HG03045 (cell line): Measurements from ENCODE around the gene PXN.
"Not testable (repeated sequence)": the region's sequence is repeated elsewhere in the genome, so short reads cannot be mapped to it uniquely, and the experiment has no call there.

Experiments used
- ATAC-seq: cut with Tn5 transposase; IDR thresholded peaks from one replicate; pipeline ENCODE4 v1.9.1; 2021; ENCODE audit warnings: mild to moderate bottlenecking, moderate library complexity; ENCODE audit not compliant: unreplicated experiment

Gene PXN

DNA sequence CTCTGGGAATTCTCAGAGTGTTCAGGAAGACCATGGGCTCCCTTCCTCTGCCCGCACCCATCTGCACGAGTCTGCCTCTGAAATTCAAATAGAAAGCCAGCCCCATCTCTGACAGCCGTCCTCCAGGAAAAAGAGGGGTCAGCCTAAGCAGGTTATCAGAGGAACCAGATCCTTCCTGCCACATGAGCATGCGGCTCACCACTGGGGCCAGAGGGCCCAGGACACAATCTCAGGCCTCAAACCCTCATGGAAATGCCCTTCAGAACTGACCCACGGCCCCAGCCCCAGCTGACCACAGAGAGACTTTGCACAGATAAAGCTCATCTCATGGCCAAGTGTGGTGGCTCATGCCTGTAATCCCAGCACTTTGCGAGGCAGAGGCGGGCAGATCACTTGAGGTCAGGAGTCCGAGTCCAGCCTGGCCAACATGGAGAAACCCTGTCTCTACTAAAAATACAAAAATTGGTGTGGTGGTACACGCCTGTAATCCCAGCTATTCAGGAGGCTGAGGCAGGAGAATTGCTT, 23.2 kb downstream of the PXN start:
- ATAC-seq: no peak

DNA sequence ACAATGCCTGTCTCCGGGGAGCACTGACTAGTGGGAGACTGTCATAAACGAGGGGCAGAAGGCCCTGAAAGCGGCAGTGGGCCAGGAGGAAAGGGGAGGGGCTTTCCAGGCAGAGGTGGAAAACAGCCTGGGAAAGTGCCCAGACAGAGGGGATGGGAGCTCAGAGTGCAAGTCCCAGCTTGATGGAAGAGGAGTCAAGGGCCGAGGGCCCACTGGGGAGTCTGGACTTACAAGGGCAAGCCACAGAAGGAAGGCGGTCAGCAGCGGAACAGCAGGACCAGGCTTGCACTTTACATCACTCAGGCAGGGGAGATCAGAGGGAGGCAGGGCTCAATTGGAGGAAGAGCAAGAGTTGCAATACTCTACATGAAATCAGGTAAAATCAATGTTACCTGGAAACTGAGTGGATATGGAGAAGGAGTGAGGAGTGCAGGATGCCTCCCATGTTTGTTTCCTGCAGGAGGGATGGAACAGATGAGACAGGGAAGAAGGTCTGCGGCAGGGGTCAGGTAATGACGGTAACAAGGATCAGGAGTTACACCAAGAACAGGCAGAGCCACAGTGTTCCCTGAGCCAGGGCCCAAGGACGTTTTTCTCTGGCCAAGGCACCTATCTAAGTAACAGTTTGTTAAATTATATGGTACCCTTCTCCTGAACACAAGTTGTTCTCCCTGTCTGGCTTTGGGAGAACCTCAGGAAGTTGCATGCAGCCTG, 23.8 kb downstream of the PXN start:
- no peak for ATAC-seq

DNA sequence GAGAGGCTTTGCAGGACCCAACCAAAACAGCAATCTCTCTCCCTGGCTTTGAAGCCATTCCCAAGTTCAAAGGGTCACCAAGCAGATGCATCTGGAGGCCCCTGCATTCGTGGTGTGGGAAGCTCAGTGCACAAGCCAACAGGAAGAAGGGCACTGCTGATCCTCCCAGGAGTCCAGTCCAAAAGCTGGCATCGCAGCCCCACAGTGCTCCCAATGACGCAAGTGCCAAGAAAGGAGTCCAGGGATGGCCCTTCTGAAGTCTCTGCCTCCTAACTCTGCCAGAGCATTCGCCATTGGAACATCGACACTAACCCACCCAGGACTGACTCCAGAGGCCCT, 25.1 kb downstream of the PXN start:
- ATAC-seq: no peak

DNA sequence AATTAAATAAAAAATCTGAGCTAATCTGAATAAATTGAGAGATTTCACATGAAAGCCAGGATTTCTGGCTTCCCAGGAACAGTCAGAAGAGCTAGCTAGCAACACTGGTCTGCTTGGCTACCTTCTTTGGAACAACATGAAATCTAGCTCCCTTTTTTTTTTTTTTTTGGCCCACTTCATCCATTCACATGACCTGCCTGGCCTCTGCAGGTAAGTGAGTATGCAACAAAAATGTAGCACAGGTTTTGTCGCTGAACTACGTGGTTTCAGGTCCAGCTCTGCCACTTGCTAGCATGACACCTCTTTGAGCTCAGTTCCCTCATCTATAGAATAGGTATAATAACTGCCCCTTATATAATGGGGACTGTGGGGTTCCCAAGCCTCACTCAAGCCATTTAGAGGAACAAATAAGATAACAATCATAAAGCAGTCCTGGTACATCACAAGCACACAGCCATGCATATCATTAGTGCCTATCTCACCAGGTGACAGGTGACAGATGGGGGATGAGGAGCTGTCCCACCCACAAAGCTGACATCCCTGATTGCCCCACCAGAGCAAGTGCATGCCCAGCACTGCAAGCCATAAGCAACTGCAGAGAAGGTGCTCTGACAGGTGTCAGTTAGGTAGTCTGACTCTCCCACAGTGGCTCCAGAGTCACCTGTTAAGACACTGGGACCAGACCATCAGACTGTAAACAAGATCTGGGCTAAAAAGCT, 25.6 kb downstream of the PXN start:
- ATAC-seq: no peak

DNA sequence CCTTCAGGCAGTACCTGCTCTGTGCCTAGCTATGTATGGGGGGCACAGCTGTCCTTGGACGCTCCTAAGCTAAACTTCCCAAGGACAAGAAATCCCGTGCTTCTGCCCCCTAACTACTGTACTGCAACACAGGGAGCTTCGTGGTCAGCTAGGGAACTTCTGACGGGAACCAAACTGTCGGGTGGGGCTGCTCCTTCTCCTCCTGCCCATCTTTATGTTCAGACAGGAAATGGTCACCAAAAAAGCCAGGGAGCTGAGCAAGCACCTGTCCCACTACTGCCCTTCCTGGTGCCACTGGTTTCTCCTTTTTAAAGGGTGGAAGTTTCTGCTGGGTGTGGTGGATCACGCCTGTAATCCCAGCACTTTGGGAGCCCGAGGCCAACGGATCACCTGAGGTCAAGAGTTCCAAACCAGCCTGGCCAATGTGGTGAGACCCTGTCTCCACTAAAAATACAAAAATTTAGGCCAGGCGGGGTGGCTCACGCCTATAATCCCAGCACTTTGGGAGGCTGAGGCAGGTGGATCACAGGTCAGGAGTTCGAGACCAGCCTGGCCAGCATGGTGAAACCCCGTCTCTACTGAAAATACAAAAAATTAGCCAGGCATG, 26.6 kb downstream of the PXN start:
- no peak for ATAC-seq

DNA sequence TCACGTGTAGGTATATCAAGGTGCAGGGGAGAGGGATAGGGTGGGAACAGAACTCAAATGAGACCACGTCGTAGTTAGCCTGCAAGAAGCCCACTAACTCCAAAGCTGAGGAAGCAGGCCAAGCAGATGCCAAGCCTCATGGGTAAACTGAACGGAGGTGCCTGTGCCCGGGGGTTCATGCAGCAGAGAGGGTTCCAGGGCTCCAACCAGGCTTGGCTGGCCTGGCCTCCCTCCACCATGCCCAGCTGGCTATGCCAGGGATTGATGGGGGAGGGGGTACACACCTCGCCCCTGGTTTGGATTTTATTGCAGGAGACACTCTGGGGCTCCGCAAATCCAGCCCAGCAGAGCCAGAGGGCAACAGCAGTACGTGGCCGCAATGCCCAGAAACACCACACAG, 27.3 kb downstream of the PXN start:
- ATAC-seq: no peak

DNA sequence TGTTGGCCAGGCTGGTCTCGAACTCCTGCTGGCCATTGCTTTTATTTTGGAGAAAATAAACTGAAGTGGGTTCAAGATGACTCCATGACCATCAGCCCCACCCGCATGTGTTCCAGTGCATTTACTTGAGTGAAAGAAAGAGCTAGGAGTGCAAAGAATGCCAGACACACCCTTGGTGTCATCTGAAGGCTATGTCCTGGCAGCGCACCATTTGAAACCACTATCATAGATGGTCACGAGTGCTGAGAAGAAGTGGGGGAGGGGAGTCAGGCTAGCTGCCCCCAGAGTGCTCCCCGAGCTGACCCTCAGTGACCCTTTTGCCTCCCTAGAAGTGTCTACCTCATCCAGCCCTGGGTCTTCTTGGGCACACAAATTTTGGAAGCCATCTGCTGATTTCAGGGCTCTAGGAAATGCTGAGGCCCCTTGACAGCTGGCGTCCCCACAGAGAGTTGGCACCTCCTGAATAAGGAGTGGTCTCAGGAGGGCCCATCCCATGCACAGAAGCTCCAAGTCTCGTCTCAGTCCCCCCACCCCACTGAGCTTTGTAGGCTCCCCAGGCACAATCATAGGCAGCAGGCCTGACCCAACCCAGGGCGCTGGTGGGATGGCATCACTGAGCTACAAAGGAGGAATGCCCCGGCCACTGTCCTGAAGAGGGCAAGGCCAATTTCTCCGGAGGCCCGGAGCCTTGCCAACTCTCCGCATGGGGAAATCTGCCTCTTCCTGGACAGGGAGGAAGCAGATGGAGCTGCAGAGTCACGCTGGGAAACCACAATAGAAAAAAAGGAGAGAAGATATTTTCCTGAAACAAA, 28.0 kb downstream of the PXN start:
- no peak for ATAC-seq

DNA sequence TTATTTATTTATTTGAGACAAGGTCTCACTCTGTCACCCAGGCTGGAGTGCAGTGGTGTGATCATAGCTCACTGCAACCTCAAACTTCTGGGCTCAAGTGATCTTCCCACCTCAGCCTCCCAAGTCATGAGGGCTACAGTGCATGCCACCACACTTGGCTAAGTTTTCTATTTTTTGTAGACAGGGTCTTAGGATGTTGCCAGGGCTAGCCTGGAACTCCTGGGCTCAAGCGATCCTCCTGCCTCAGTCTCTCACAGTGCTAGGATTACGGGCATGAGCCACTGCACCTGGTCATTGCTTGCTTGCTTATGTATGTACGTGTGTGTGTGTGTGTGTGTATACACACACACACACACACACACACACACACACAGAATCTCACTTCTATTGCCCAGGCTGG, 28.7 kb downstream of the PXN start:
- not testable (repeated sequence) for ATAC-seq

DNA sequence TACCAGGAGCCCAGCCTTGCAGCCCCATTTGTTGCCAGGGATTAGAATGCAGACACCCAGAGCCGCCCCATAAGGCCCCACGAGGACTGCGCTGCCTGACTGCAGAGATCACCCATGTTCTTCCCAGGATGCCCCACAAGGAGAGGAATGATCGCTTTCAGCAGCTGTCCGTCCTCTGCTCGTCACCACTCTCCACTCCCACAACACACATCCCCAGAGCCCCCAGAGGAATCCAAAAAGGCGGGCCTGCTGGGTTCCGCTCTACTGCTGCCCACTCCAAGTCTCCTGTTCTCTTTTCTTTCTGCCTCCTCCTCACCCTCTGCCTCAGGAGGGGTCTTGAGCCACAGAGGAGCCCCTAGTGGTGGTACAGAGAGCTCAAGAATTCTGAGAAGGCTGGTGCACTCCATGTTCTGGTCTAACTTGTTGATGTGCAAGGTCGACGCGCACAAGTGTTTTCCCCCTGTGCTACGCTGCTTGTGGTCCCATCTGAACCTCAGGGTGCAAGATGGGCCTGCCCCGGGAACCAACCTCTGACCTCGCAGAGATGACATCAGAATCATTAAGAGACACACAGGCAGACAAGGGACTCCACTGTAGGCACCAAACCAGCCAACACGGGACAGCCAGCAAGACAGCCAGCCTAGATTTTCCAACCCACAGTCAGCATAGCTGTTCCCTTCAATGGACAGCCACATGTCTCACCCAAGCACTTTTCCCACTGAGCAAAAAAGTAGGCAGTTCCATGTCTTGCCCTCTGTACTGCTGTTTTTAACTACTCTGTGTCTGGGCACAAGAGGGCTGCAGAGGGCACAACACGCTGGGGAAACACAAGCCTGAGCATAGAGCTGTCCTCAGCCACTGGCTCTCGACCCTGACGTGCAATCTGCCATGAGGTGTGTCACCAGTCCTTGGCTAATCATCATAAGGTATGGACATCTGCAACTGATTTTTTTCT, 29.9 kb downstream of the PXN start:
- no peak for ATAC-seq

DNA sequence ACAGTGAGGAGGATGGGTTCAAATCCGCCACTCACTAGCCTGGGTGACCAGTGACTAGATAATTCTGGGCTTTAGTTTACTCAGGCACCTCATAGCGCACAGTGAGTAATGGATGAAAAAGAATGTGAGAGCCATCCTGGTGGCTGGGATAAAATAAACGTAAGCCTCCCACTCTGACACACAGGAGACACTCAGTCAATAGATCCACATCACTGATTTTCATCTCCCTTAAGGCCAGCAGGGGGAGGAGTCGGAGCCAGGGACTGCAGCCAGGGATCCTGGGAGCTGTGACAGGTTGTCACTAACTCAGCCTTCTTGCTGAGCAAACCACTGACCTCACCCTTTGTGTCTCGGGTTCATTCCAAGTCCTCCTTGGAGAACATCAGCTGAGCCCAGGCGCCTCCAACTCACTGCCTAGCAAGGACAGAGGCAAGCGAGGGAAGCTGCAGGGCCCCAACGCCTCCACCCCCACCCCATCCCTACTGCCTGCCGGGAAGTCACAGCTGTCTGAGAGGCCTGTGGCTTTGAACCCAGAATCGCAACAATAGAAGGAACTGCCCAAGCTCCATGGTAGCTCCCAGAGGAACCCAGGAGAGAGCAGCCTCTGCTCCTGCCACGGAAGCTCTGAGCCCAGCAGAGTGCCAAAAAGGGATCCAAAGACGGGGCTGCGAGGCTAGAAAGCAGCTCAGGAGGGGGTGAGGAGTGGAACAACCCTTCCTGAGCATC, 30.7 kb downstream of the PXN start:
- no peak for ATAC-seq

DNA sequence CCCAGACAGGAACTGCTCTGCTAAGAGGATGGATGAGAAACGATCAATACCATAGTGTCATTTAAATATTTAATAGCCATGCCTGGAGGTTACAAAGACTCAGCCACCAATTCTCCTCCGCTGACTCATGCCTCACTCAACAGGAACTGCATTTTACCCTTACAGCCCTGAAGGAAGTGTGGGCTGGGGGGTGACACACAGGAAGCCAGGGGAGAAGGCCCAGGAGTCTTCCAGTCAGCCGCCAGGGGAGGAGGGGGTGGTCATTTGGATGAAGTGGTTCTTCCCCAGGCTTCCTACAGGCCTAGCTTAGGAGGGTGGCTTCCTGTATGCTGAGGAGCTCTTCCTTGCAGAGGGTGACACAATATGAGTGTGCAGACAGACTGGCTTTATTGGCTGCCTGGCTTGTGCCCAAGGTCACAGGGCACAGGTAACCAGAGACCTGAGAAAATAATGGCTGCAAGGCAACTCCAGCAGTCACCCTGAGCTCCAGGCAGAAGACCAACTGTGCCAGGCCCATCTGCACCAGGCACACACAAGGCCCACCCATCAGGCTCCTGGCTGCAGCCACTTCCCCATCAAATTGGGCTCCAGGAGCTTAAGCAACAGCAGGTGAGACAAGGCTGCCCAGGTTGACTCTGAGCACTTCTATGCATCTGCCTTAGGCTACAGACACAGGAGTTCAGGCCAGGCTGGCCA, 34.1 kb downstream of the PXN start:
- no peak for ATAC-seq

DNA sequence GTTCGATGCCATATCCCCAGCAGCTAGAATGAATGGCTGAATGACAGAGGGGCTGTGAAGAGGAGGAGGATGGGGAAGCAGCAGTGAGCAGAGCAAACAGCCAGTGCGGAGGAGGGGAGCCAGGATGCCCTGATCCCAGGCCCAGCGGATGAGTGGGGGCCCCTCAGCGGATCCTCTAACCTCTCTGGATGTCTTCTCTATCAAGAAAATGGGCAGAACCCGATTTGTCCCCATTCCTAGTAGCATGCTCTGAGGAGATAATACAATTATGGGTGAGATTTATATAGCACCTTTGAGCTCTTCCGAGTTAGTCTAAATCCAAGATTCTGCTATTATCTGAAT, 34.6 kb downstream of the PXN start:
- ATAC-seq: no peak

DNA sequence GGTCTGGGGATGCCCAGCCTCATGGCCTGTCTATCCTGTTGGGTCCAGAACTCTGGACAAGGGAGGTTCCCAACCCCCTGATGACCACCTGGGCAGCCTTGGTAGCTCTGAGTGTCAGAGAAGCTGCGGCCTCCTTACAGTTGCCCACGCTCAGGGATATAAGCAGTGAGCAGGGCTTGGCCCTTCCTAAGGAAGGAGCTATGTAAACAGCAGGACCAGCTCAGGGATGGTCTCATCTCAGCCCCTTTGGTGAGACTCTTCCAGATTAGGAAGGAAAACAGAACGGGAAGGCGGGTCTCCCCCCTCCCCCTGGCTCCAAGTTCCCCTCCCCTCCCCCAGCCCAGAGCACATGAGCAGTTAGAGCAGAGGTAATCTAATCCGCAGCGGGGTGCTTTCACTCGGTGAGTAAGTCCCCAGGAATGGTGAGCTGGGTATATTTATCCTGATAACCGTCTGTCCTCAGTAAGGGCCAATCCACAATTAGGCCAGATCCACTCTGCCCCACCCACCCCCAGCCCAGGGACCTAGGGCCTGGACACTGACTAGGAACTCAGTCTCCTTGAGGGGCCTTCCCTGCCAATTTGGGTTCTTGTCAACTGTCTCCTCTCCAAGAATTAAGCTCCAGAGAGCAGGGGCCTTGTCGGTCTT, 35.1 kb downstream of the PXN start:
- ATAC-seq: no peak

DNA sequence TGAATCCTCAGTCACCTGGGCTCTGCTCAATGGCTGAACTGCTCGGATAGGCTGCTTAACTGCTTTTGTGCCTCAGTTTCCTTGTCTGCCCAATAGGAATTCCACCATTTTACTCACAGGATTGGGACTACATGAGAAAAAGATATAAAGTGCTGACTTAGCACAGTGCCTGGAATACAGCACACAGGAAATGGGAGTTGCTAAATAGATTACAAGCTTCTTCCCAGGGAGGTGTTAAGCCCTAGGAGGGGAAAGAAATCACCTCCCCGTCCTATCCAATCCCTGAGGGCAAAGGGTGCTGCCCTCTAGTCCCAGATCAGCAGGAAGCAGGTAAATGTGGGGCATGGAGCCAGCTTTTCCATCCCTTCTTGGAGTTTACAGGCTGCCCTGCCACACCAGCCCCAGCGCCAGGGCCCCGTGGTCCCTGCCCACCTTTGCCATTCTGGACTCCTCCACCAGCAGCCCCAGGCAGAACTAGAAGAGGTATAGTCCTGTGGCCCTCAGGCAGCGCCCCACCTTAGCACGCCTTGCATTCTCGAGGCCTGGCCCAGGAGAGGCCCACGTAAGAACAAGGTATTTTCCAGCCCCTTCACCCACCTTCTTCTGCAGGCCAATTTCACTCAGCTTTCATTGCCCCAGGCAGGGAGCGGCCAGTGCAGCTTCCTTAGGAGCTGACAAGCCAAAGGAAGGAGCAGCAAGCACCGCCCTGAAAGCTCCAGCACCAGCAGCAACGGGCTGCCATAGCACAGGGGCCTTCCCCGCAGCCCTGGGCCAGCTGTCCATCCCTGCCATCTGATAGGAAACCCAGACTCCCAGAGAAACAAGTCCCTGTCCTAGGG, 35.8 kb downstream of the PXN start:
- ATAC-seq: no peak

DNA sequence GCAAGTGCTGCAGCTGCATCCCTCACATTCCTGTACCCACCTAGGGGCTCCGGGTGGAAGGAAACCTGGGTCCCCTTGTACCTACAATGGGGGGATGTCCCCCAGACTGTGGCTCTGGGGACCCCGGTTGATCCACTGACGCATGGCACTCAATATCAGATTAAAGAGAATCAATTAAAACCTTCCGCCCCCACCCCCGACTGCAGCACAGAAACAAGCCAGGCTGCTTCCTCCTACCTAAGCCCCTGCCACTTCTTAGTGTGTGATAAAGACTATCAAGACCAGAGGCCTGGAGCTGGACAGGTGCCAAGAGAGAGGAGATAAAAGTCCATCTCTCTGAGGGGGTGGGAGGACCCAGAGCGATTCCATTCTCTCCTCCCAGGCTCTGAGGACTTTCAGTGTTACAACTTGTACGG, 36.5 kb downstream of the PXN start:
- no peak for ATAC-seq

DNA sequence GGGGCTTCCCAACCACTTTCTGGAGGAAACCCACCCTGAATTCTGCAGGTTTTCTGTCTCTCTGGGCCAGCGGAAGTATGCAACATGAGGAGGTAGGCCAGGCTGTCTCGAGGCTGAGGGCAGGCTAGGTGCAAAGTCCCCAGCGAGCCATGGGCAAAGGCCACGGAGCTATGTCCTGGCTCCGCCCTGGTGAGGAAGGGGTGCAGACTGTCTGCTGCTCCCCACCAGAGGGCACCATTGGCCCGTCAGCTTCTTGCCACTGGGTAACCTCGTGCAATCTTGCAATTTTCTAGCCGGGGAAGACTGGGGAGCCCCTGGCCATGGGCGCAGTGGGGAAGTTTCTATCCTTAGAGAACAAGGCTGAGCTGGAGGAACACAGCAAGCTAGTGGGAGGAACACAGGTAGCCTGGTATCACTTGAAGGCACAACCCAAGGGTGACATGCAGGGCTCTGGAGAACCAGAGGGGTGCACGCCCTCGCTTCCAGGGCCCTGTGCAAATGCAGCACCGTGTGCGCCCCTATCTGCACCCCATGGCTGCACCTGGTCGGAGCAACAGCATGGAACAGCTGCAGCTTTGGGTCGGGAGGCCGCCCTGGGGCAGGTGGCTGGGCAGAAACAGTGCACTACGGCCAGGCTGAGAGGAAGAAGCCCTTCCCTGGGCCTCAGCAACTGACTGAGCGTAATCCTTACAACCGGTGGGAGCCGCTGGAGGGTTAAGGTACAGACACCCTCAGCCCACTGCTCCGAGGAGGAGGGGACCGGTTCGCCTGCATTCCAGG, 37.0 kb downstream of the PXN start:
- no peak for ATAC-seq

DNA sequence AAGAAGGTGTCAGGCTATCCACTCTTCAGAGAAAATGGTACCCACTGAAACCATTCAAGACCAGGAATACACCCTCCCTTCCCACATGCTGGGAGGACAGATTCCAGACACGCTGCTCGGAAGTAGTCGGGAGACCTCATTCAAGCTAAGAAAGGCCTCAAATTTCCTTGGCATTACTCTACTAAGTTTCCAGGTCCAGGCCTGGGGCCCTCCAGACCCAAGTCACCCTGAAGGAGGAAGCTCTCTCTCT, 37.6 kb downstream of the PXN start:
- no peak for ATAC-seq
